HepG2 (cell line): ENCODE results near the gene FIBP. TPM values are rescaled to one million over a fixed set of nuclear protein-coding genes. Genes with fewer than 3 reads are reported as not detected.
A peak's percentile ranks its signal among the peaks of the same experiment; 100 is the strongest.

Source experiments
- ARNT ChIP-seq: fragments of 450-650 bp; IDR thresholded peaks from 2 replicates; pipeline ENCODE4 v1.6.1; 2017
- HDAC2 ChIP-seq: sonication (generic); formaldehyde crosslinking; IDR thresholded peaks from 2 replicates; pipeline ENCODE4 v1.4.0; 2020; ENCODE audit warnings: missing genetic modification reagents
- HNRNPLL ChIP-seq: fragments of 200-400 bp; formaldehyde crosslinking; IDR thresholded peaks from 2 replicates; pipeline ENCODE4 v1.6.1; 2017; ENCODE audit warnings: mild to moderate bottlenecking, low read depth, low read length; ENCODE audit not compliant: poor library complexity, severe bottlenecking
- KDM5A ChIP-seq: fragments of 200-600 bp; sonication (generic); IDR thresholded peaks from 2 replicates; pipeline ENCODE4 v1.7.0; 2018; ENCODE audit warnings: antibody characterized with exemption, mild to moderate bottlenecking, low read length, borderline replicate concordance
- MAFK ChIP-seq, 2 experiments: IDR thresholded peaks in 1 of 2; conservative IDR thresholded peaks in 1 of 2; 2 replicates each; pipeline ENCODE4 v1.6.1; 2011; ENCODE audit warnings: improper control_type of control experiment in 2 of 2, low read length in 2 of 2
- MATR3 ChIP-seq: sonication (generic); formaldehyde crosslinking; IDR thresholded peaks from 2 replicates; pipeline ENCODE4 v1.4.0; 2020; ENCODE audit warnings: missing genetic modification reagents
- MXD4 ChIP-seq: IDR thresholded peaks from 2 replicates; pipeline ENCODE4 v1.6.1; 2016; ENCODE audit warnings: mild to moderate bottlenecking, missing biosample characterization, missing genetic modification reagents
- NR2F6 ChIP-seq, 2 experiments: IDR thresholded peaks; 2 replicates each; pipeline ENCODE4 v1.6.1; 2016; ENCODE audit warnings: antibody characterized with exemption in 1 of 2, mild to moderate bottlenecking in 1 of 2
- POLR2AphosphoS2 ChIP-seq: IDR thresholded peaks from 2 replicates; pipeline ENCODE4 v1.6.1; 2011; ENCODE audit warnings: low read depth, low read length, improper control_type of control experiment
- RELA ChIP-seq: sonication (generic); formaldehyde crosslinking; IDR thresholded peaks from 2 replicates; pipeline ENCODE4 v1.4.0; 2020; ENCODE audit warnings: missing genetic modification reagents
- SAFB2 ChIP-seq: sonication (generic); formaldehyde crosslinking; IDR thresholded peaks from 2 replicates; pipeline ENCODE4 v1.5.1; 2020; ENCODE audit warnings: missing genetic modification reagents, low read depth, mild to moderate bottlenecking, borderline replicate concordance
- STAT5B ChIP-seq: sonication (generic); formaldehyde crosslinking; IDR thresholded peaks from 2 replicates; pipeline ENCODE4 v1.4.0; 2020; ENCODE audit warnings: missing genetic modification reagents
- THAP8 ChIP-seq: sonication (generic); formaldehyde crosslinking; IDR thresholded peaks from 2 replicates; pipeline ENCODE4 v1.5.1; 2020; ENCODE audit warnings: missing genetic modification reagents, mild to moderate bottlenecking, borderline replicate concordance
- ZBED4 ChIP-seq: sonication (generic); formaldehyde crosslinking; IDR thresholded peaks from 2 replicates; pipeline ENCODE4 v1.4.0; 2020; ENCODE audit warnings: missing genetic modification reagents, borderline replicate concordance
- ZBTB46 ChIP-seq: sonication (generic); formaldehyde crosslinking; IDR thresholded peaks from 2 replicates; pipeline ENCODE4 v1.4.0; 2020; ENCODE audit warnings: mild to moderate bottlenecking, missing genetic modification reagents, borderline replicate concordance
- ZFP36L2 ChIP-seq: sonication (generic); formaldehyde crosslinking; IDR thresholded peaks from 2 replicates; pipeline ENCODE4 v1.4.0; 2020; ENCODE audit warnings: missing genetic modification reagents
- ZNF670 ChIP-seq: sonication (generic); formaldehyde crosslinking; IDR thresholded peaks from 2 replicates; pipeline ENCODE4 v1.8.0; 2022; ENCODE audit warnings: mild to moderate bottlenecking, missing genetic modification reagents, borderline replicate concordance
- ZNF674 ChIP-seq: sonication (generic); formaldehyde crosslinking; IDR thresholded peaks from 2 replicates; pipeline ENCODE4 v1.5.0; 2020; ENCODE audit warnings: low read depth, mild to moderate bottlenecking, missing genetic modification reagents
- ZNF75D ChIP-seq: sonication (generic); formaldehyde crosslinking; IDR thresholded peaks from 2 replicates; pipeline ENCODE4 v1.8.1; 2023; ENCODE audit warnings: missing genetic modification reagents, mild to moderate bottlenecking, borderline replicate concordance
- ZNF878 ChIP-seq: sonication (generic); formaldehyde crosslinking; IDR thresholded peaks from 2 replicates; pipeline ENCODE4 v1.8.1; 2023; ENCODE audit warnings: mild to moderate bottlenecking, missing genetic modification reagents, moderate library complexity
- ZUFSP ChIP-seq: sonication (generic); formaldehyde crosslinking; IDR thresholded peaks from 2 replicates; pipeline ENCODE4 v1.9.0; 2021; ENCODE audit warnings: missing genetic modification reagents, mild to moderate bottlenecking, borderline replicate concordance
- polyA plus RNA-seq, 8 experiments: library from polyadenylated mRNA; depleted of rRNA in 3 of 8; stranded (reverse) in 7 of 8; unstranded in 1 of 8; fragments of >200 nt; fragmentation: Illumina TruSeq in 4 of 8; extraction: Trizol in 4 of 8; gene quantifications; 2 replicates each; pipeline versions ENCODE4 v1.2.1 to v1.2.3, GENCODE V29; 2011 to 2016; ENCODE audit warnings: low read depth in 4 of 8, missing spikeins in 1 of 8, mixed read lengths in 1 of 8; ENCODE audit not compliant: insufficient read depth in 1 of 8
- total RNA-seq, 5 experiments: library from RNA; depleted of rRNA; stranded (reverse); fragments of >200 nt; fragmentation: Illumina TruSeq; extraction: Trizol; gene quantifications; 2 replicates each; pipeline ENCODE4 v1.2.3, GENCODE V29; 2016; ENCODE audit warnings: low read depth in 1 of 5

The FIBP gene
- total and polyA plus RNA-seq, 2 of the 13 experiments (the other 11 are each of a cell fraction or from before 2014, with no cell fraction given) = 42.9 to 62.1 TPM

GRCh38 chr11:65856689-65857499 is 31.4 kb downstream of the FIBP start (continued):
- TF ChIP-seq ZNF670 (CRISPR knock-in tag) = no peak
- no peak for TF ChIP-seq ZNF75D
- no peak for TF ChIP-seq ZNF674
- TF ChIP-seq MAFK (conservative IDR thresholded peaks at IDR 0.05 in 1 of 2, IDR thresholded peaks at IDR 0.05 in 1 of 2; ENCODE audit: low read length in 2 of 2) = no peak
- TF ChIP-seq KDM5A = peak; percentile 79; the same call in 1 of the 2 replicates
- TF ChIP-seq ZNF878 (CRISPR knock-in tag) = 0 out of 2 replicates have a peak, but pooled peaks have one; percentile 32
- TF ChIP-seq STAT5B (CRISPR knock-in tag) = 0 out of 2 replicates have a peak, but pooled peaks have one; percentile 11
- peak; percentile 41; the same call in 1 of the 2 replicates for TF ChIP-seq MXD4 (CRISPR knock-in tag)
- peak; percentile 83; the same call in 1 of the 2 replicates for TF ChIP-seq ZBED4 (CRISPR knock-in tag)
- no peak for TF ChIP-seq ARNT
- no peak for TF ChIP-seq MATR3 (CRISPR knock-in tag)
- no peak for TF ChIP-seq RELA
- TF ChIP-seq HDAC2 (CRISPR knock-in tag) = peak; percentile 27; the same call in 1 of the 2 replicates
- no peak for TF ChIP-seq NR2F6 (IDR thresholded peaks at IDR 0.05)
- TF ChIP-seq NR2F6 (CRISPR knock-in tag; IDR thresholded peaks at IDR 0.05) = no peak
- no peak for TF ChIP-seq ZUFSP
- no peak for TF ChIP-seq ZBTB46 (CRISPR knock-in tag)
- TF ChIP-seq THAP8 (CRISPR knock-in tag) = 0 out of 2 replicates have a peak, but pooled peaks have one; percentile 50
- TF ChIP-seq POLR2AphosphoS2 = no peak
- TF ChIP-seq ZFP36L2 (CRISPR knock-in tag) = no peak
- TF ChIP-seq SAFB2 (CRISPR knock-in tag) = no peak
- peak; percentile 41 for TF ChIP-seq HNRNPLL
